Large intestine (tissue), 3 donors: ENCODE results near the gene PET100. TPM values are rescaled to one million over a fixed set of nuclear protein-coding genes. Genes with fewer than 3 reads are reported as not detected.

Experiments used
- DNase-seq, 2 donors: peaks; one replicate each; pipeline versions ENCODE4 v3.0.0 to v3.0.0-alpha.2; 2013
- H3K27ac ChIP-seq: one replicate; pipeline ENCODE4 v1.5.1; 2013; ENCODE audit warnings: low read length
- H3K27me3 ChIP-seq: 2 replicates; pipeline ENCODE4 v1.6.1; 2013; ENCODE audit warnings: low read length; ENCODE audit not compliant: control insufficient read depth, insufficient read depth
- H3K36me3 ChIP-seq: 2 replicates; pipeline ENCODE4 v1.6.1; 2013; ENCODE audit warnings: low read length; ENCODE audit not compliant: control insufficient read depth, insufficient read depth
- H3K4me1 ChIP-seq: one replicate; pipeline ENCODE4 v1.6.1; 2013; ENCODE audit warnings: low read length; ENCODE audit not compliant: control insufficient read depth, insufficient read depth
- H3K4me3 ChIP-seq: one replicate; pipeline ENCODE4 v1.5.1; 2013; ENCODE audit warnings: low read length
- H3K9me3 ChIP-seq: one replicate; pipeline ENCODE4 v1.6.1; 2013; ENCODE audit warnings: mild to moderate bottlenecking, low read depth, low read length, moderate library complexity; ENCODE audit not compliant: control insufficient read depth
- WGBS: methylation state at CpG from one replicate; pipeline ENCODE4 v1.1.5; 2013; ENCODE audit warnings: low lambda C conversion rate; ENCODE audit not compliant: insufficient coverage; 5-methylcytosine and 5-hydroxymethylcytosine counted together
- polyA plus RNA-seq: library from polyadenylated mRNA; unstranded; fragments of 120-200 nt; gene quantifications from one replicate; pipeline ENCODE4 v1.2.1, GENCODE V29; 2013

PET100 gene
- polyA plus RNA-seq, 1 donor, result 47.5 TPM

- no peak for DNase-seq
- Histone ChIP-seq H3K4me3 (no peak overlapping the region), H3K27ac (no peak overlapping the region), H3K27me3 (no peaks in the 10 kb centered on the region), H3K36me3 (peaks cover 66% of the 10 kb centered on the region), H3K4me1 (no peaks in the 10 kb centered on the region), H3K9me3 (peaks cover 2% of the 10 kb centered on the region)
- WGBS, result no CpG with 5 or more reads among the region's 41 CpGs
These were observed 17.9 kb upstream of the PET100 start for GRCh38 chr19:7611541-7612279.

GRCh38 chr19:7612282-7613274, 17.0 kb upstream of the PET100 start:
- H3K4me3 ChIP-seq, result no peak overlapping the region
- H3K9me3 ChIP-seq, result peaks cover 2% of the 10 kb centered on the region
- no peaks in the 10 kb centered on the region for H3K4me1 ChIP-seq
- H3K27ac ChIP-seq, result no peak overlapping the region
- peaks cover 67% of the 10 kb centered on the region for H3K36me3 ChIP-seq
- no peak for DNase-seq
- no CpG with 5 or more reads among the region's 81 CpGs for WGBS
- no peaks in the 10 kb centered on the region for H3K27me3 ChIP-seq

GRCh38 chr19:7614859-7615741, 14.5 kb upstream of the PET100 start:
- Histone ChIP-seq H3K36me3 (peaks cover 73% of the 10 kb centered on the region), H3K27ac (no peak overlapping the region), H3K27me3 (no peaks in the 10 kb centered on the region), H3K4me3 (no peak overlapping the region), H3K9me3 (no peaks in the 10 kb centered on the region), H3K4me1 (no peaks in the 10 kb centered on the region)
- DNase-seq, result no peak
- no CpG with 5 or more reads among the region's 59 CpGs for WGBS

GRCh38 chr19:7617172-7617571, 12.4 kb upstream of the PET100 start:
- Histone ChIP-seq H3K36me3 (peaks cover 68% of the 10 kb centered on the region), H3K4me1 (no peaks in the 10 kb centered on the region), H3K27me3 (no peaks in the 10 kb centered on the region), H3K4me3 (no peak overlapping the region), H3K9me3 (no peaks in the 10 kb centered on the region), H3K27ac (no peak overlapping the region)
- no peak for DNase-seq
- no CpG with 5 or more reads among the region's 12 CpGs for WGBS

- Histone ChIP-seq H3K4me1 (no peaks in the 10 kb centered on the region), H3K9me3 (no peaks in the 10 kb centered on the region), H3K27ac (no peak overlapping the region), H3K36me3 (peaks cover 70% of the 10 kb centered on the region), H3K27me3 (no peaks in the 10 kb centered on the region), H3K4me3 (no peak overlapping the region)
- DNase-seq, result no peak
- no CpG with 5 or more reads among the region's 28 CpGs for WGBS
These were observed 11.9 kb upstream of the PET100 start for GRCh38 chr19:7617735-7618134.

- no peaks in the 10 kb centered on the region for H3K9me3 ChIP-seq
- H3K27me3 ChIP-seq, result no peaks in the 10 kb centered on the region
- peaks cover 74% of the 10 kb centered on the region for H3K36me3 ChIP-seq
- DNase-seq, result no peak
- no peak overlapping the region for H3K4me3 ChIP-seq
- WGBS, result no CpG with 5 or more reads among the region's 4 CpGs
- H3K4me1 ChIP-seq, result no peaks in the 10 kb centered on the region
- H3K27ac ChIP-seq, result no peak overlapping the region
These were observed 11.2 kb upstream of the PET100 start for GRCh38 chr19:7618348-7618747.

GRCh38 chr19:7618771-7619510, 10.7 kb upstream of the PET100 start:
- Histone ChIP-seq H3K36me3 (peaks cover 74% of the 10 kb centered on the region), H3K27me3 (no peaks in the 10 kb centered on the region), H3K27ac (no peak overlapping the region), H3K4me1 (no peaks in the 10 kb centered on the region), H3K9me3 (no peaks in the 10 kb centered on the region), H3K4me3 (no peak overlapping the region)
- no CpG with 5 or more reads among the region's 21 CpGs for WGBS
- peak in 1 of 2 donors; percentile 35 for DNase-seq

- Histone ChIP-seq H3K4me3 (no peak overlapping the region), H3K4me1 (no peaks in the 10 kb centered on the region), H3K27ac (no peak overlapping the region), H3K36me3 (peaks cover 76% of the 10 kb centered on the region), H3K27me3 (no peaks in the 10 kb centered on the region), H3K9me3 (no peaks in the 10 kb centered on the region)
- no CpG with 5 or more reads among the region's 48 CpGs for WGBS
- DNase-seq, result no peak
These were observed 9.7 kb upstream of the PET100 start for GRCh38 chr19:7619671-7620441.
